NCI-H2171 treated with DMSO at 0.1 percent for 48 hours (cell line): ENCODE data around the gene EYA3.
A peak's percentile ranks its signal among the peaks of the same experiment; 100 is the strongest.

Experiments
- DNase-seq: peaks from one replicate; lab custom pipeline; 2025; lab: John Stamatoyannopoulos, UW

EYA3 gene

GRCh38 chr1:27940297-27940696 is 148.1 kb downstream of the EYA3 start:
- DNase-seq, result no peak

GRCh38 chr1:27938488-27938887 is 149.9 kb downstream of the EYA3 start:
- DNase-seq, result no peak

GRCh38 chr1:27937524-27937836 is 150.9 kb downstream of the EYA3 start:
- DNase-seq, result no peak

GRCh38 chr1:27936370-27936769 is 152.0 kb downstream of the EYA3 start:
- DNase-seq, result no peak

GRCh38 chr1:27935721-27936120 is 152.7 kb downstream of the EYA3 start:
- DNase-seq, result peak; percentile 26

- peak; percentile 67 for DNase-seq
Measured at GRCh38 chr1:27934818-27935549, 153.4 kb downstream of the EYA3 start, which contains the start of gene SMPDL3B. TSS of gene SMPDL3B (plus strand) at chr1:27935000. CDS start at chr1:27935184, 184 bp downstream.

- peak; percentile 3 for DNase-seq
Measured at GRCh38 chr1:27931759-27932158, 156.7 kb downstream of the EYA3 start.

- DNase-seq, result no peak
Measured at GRCh38 chr1:27931184-27931583, 157.2 kb downstream of the EYA3 start.

GRCh38 chr1:27928216-27928954 is 160.0 kb downstream of the EYA3 start:
- DNase-seq, result no peak

GRCh38 chr1:27922272-27922671 is 166.1 kb downstream of the EYA3 start:
- DNase-seq, result no peak
